Subcutaneous adipose tissue (tissue), 4 donors: ENCODE data around the gene ZMYND12. TPM values are rescaled to one million over a fixed set of nuclear protein-coding genes. Genes with fewer than 3 reads are reported as not detected.

Experiments used
- CTCF ChIP-seq: fragments of 450-650 bp; IDR thresholded peaks from one replicate; pipeline ENCODE4 v1.5.1; 2016; ENCODE audit warnings: low read depth, mild to moderate bottlenecking, control low read depth, antibody characterized with exemption, moderate library complexity
- total RNA-seq, 4 donors: library from RNA; depleted of rRNA; stranded (reverse); fragments of >200 nt; gene quantifications; one replicate each; pipeline ENCODE4 v1.1.0, GENCODE V29; 2016

Gene ZMYND12
- total RNA-seq, 4 donors from 2014 or later = 3.1 to 7.5 (median 3.7) TPM; not detected in 1

GRCh38 chr1:42423681-42424080 lies 32.1 kb downstream of the ZMYND12 start:
- TF ChIP-seq CTCF = no peak

GRCh38 chr1:42422737-42423136 lies 33.1 kb downstream of the ZMYND12 start:
- no peak for TF ChIP-seq CTCF

- TF ChIP-seq CTCF = no peak
These were observed 34.8 kb downstream of the ZMYND12 start for GRCh38 chr1:42420911-42421585.

- no peak for TF ChIP-seq CTCF
These were observed 35.7 kb downstream of the ZMYND12 start for GRCh38 chr1:42420121-42420520.

GRCh38 chr1:42419126-42419821 lies 36.5 kb downstream of the ZMYND12 start:
- TF ChIP-seq CTCF = no peak

GRCh38 chr1:42418516-42418915 lies 37.3 kb downstream of the ZMYND12 start:
- TF ChIP-seq CTCF = no peak

- TF ChIP-seq CTCF = no peak
These were observed 38.7 kb downstream of the ZMYND12 start for GRCh38 chr1:42417166-42417565.
